Mesothelial cell of epicardium (in vitro differentiated cells): ENCODE results near the gene PARP3. TPM values are rescaled to one million over a fixed set of nuclear protein-coding genes. Genes with fewer than 3 reads are reported as not detected.

ENCODE experiments used
- DNase-seq, 2 experiments: peaks; one replicate each; pipeline ENCODE4 v3.0.0; 2021; ENCODE audit warnings: low spot score in 2 of 2; ENCODE audit not compliant: unreplicated experiment in 2 of 2
- H3K27ac Mint-ChIP-seq: 2 replicates; pipeline ENCODE4 v1.8.0; 2021; ENCODE audit warnings: mixed read lengths
- H3K27me3 Mint-ChIP-seq: 2 replicates; pipeline ENCODE4 v1.8.0; 2021; ENCODE audit warnings: low read depth, mixed read lengths
- H3K36me3 Mint-ChIP-seq: 2 replicates; pipeline ENCODE4 v1.8.0; 2021; ENCODE audit warnings: mixed read lengths
- H3K4me1 Mint-ChIP-seq: 2 replicates; pipeline ENCODE4 v1.8.0; 2021; ENCODE audit warnings: mixed read lengths
- H3K4me3 Mint-ChIP-seq: 2 replicates; pipeline ENCODE4 v1.8.0; 2021; ENCODE audit warnings: mild to moderate bottlenecking, moderate library complexity, mixed read lengths
- H3K9me3 Mint-ChIP-seq: 2 replicates; pipeline ENCODE4 v1.8.0; 2021; ENCODE audit warnings: mixed read lengths
- CTCF ChIP-seq: fragments of 200-600 bp; sonication (generic); IDR thresholded peaks from one replicate; pipeline ENCODE4 v1.5.0; 2021; ENCODE audit warnings: antibody characterized with exemption; ENCODE audit not compliant: unreplicated experiment
- total RNA-seq: library from RNA; stranded (reverse); gene quantifications from 3 replicates; pipeline ENCODE4 v1.2.1, GENCODE V29; 2021

The PARP3 gene
- total RNA-seq, 1 donor from 2014 or later = 13.2 TPM

GRCh38 chr3:51977446-51978142, 35.4 kb downstream of the PARP3 start:
- H3K27me3 Mint-ChIP-seq = no peaks in the 10 kb centered on the region
- no peak overlapping the region for H3K27ac Mint-ChIP-seq
- peaks cover 26% of the 10 kb centered on the region for H3K4me1 Mint-ChIP-seq
- peaks cover 3% of the 10 kb centered on the region for H3K36me3 Mint-ChIP-seq
- DNase-seq = no peak
- H3K9me3 Mint-ChIP-seq = no peaks in the 10 kb centered on the region
- no peak for TF ChIP-seq CTCF
- no peak overlapping the region for H3K4me3 Mint-ChIP-seq

- no peak for TF ChIP-seq CTCF
- H3K36me3 Mint-ChIP-seq = peaks cover 3% of the 10 kb centered on the region
- H3K4me3 Mint-ChIP-seq = no peak overlapping the region
- H3K4me1 Mint-ChIP-seq = peaks cover 30% of the 10 kb centered on the region
- H3K9me3 Mint-ChIP-seq = no peaks in the 10 kb centered on the region
- DNase-seq = no peak
- H3K27ac Mint-ChIP-seq = no peak overlapping the region
- H3K27me3 Mint-ChIP-seq = no peaks in the 10 kb centered on the region
These were observed 36.0 kb downstream of the PARP3 start for GRCh38 chr3:51978143-51978502.

- Mint-ChIP-seq H3K27me3 (no peaks in the 10 kb centered on the region), H3K27ac (no peak overlapping the region), H3K36me3 (peaks cover 3% of the 10 kb centered on the region), H3K4me3 (no peak overlapping the region), H3K4me1 (peaks cover 25% of the 10 kb centered on the region), H3K9me3 (no peaks in the 10 kb centered on the region)
- no peak for DNase-seq
- TF ChIP-seq CTCF = no peak
These were observed 38.1 kb downstream of the PARP3 start for GRCh38 chr3:51980253-51980652.

GRCh38 chr3:51982352-51982837, 40.2 kb downstream of the PARP3 start:
- DNase-seq = no peak
- no peaks in the 10 kb centered on the region for H3K27me3 Mint-ChIP-seq
- H3K36me3 Mint-ChIP-seq = peaks cover 3% of the 10 kb centered on the region
- H3K9me3 Mint-ChIP-seq = no peaks in the 10 kb centered on the region
- peak overlapping the region; percentile 98 for H3K27ac Mint-ChIP-seq
- peak; percentile 61 for TF ChIP-seq CTCF
- H3K4me1 Mint-ChIP-seq = peaks cover 21% of the 10 kb centered on the region
- peak overlapping the region; percentile 77 for H3K4me3 Mint-ChIP-seq

- peaks cover 3% of the 10 kb centered on the region for H3K36me3 Mint-ChIP-seq
- DNase-seq = peak; percentile 71 to 85
- H3K9me3 Mint-ChIP-seq = no peaks in the 10 kb centered on the region
- H3K4me1 Mint-ChIP-seq = peaks cover 23% of the 10 kb centered on the region
- no peaks in the 10 kb centered on the region for H3K27me3 Mint-ChIP-seq
- TF ChIP-seq CTCF = no peak
- H3K27ac Mint-ChIP-seq = peak within 1 kb of the TSS; percentile 99
- peak within 1 kb of the TSS; percentile 77 for H3K4me3 Mint-ChIP-seq
These were observed 40.8 kb downstream of the PARP3 start, which contains the start of gene ACY1 for GRCh38 chr3:51982838-51983577. Gene ACY1, plus strand, starts transcription at chr3:51983535. Its CDS starts 530 bp downstream, at chr3:51984065.
